BJ (cell line): ENCODE measurements around the gene NOD2. TPM values are rescaled to one million over a fixed set of nuclear protein-coding genes. Genes with fewer than 3 reads are reported as not detected.

ENCODE experiments used
- CTCF ChIA-PET: fragments of 350-600 bp; formaldehyde crosslinking; extraction: SDS; loops from one replicate; lab custom pipeline; 2021; ENCODE audit warnings: antibody characterized with exemption, inconsistent platforms; lab: Yijun Ruan, JAX
- POLR2A ChIA-PET: fragments of 300-600 bp; sonication (Branson Sonifier 250); formaldehyde crosslinking; extraction: SDS; loops from one replicate; lab custom pipeline; 2021; ENCODE audit warnings: antibody characterized with exemption; lab: Charles Lee
- DNase-seq: peaks from one replicate; pipeline ENCODE4 v3.0.0-alpha.2; 2011; ENCODE audit warnings: low read depth
- H3K27me3 ChIP-seq: 2 replicates; pipeline ENCODE4 v1.6.0; 2011; ENCODE audit warnings: low read length; ENCODE audit not compliant: control insufficient read depth, insufficient read depth
- H3K36me3 ChIP-seq: 2 replicates; pipeline ENCODE4 v1.5.1; 2011; ENCODE audit warnings: low read length; ENCODE audit not compliant: control insufficient read depth, insufficient read depth
- H3K4me3 ChIP-seq: 2 replicates; pipeline ENCODE4 v1.5.1; 2011; ENCODE audit warnings: low read depth, mild to moderate bottlenecking, control low read depth, low read length
- polyA plus RNA-seq: library from polyadenylated mRNA; depleted of rRNA; stranded (reverse); fragments of >200 nt; gene quantifications from 2 replicates; pipeline ENCODE4 v1.2.3, GENCODE V29; 2011
- TF ChIP-seq, protein P1 (sequence below): IDR thresholded peaks from 2 replicates; pipeline ENCODE4 v1.5.1; 2011; ENCODE audit warnings: low read depth, mild to moderate bottlenecking, control low read depth, inconsistent platforms, low read length, moderate library complexity; ENCODE audit not compliant: insufficient read depth

Gene NOD2
- polyA plus RNA-seq, 1 experiment = not detected

DNA sequence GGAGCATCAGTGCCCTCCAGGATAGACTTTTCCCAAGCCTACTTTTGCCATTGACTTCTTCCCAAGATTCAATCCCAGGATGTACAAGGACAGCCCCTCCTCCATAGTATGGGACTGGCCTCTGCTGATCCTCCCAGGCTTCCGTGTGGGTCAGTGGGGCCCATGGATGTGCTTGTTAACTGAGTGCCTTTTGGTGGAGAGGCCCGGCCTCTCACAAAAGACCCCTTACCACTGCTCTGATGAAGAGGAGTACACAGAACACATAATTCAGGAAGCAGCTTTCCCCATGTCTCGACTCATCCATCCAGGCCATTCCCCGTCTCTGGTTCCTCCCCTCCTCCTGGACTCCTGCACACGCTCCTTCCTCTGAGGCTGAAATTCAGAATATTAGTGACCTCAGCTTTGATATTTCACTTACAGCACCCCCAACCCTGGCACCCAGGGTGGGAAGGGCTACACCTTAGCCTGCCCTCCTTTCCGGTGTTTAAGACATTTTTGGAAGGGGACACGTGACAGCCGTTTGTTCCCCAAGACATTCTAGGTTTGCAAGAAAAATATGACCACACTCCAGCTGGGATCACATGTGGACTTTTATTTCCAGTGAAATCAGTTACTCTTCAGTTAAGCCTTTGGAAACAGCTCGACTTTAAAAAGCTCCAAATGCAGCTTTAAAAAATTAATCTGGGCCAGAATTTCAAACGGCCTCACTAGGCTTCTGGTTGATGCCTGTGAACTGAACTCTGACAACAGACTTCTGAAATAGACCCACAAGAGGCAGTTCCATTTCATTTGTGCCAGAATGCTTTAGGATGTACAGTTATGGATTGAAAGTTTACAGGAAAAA lies 38.8 kb downstream of the NOD2 start:
- POLR2A ChIA-PET = interaction anchor here (0.6 kb wide), 1 partner anchor 1870 kb away, joined by 3 read pairs; no protein-coding TSS in a partner anchor
- Histone ChIP-seq H3K27me3 (no peaks in the 10 kb centered on the region; the same call in none of the 2 replicates), H3K36me3 (no peaks in the 10 kb centered on the region), H3K4me3 (no peak overlapping the region)
- TF ChIP-seq, protein P1, sequence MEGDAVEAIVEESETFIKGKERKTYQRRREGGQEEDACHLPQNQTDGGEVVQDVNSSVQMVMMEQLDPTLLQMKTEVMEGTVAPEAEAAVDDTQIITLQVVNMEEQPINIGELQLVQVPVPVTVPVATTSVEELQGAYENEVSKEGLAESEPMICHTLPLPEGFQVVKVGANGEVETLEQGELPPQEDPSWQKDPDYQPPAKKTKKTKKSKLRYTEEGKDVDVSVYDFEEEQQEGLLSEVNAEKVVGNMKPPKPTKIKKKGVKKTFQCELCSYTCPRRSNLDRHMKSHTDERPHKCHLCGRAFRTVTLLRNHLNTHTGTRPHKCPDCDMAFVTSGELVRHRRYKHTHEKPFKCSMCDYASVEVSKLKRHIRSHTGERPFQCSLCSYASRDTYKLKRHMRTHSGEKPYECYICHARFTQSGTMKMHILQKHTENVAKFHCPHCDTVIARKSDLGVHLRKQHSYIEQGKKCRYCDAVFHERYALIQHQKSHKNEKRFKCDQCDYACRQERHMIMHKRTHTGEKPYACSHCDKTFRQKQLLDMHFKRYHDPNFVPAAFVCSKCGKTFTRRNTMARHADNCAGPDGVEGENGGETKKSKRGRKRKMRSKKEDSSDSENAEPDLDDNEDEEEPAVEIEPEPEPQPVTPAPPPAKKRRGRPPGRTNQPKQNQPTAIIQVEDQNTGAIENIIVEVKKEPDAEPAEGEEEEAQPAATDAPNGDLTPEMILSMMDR = no peak
- no peak for DNase-seq
- CTCF ChIA-PET = interaction anchor here (1.1 kb wide), 1 partner anchor 12 kb away, joined by 4 read pairs; no protein-coding TSS in a partner anchor

DNA sequence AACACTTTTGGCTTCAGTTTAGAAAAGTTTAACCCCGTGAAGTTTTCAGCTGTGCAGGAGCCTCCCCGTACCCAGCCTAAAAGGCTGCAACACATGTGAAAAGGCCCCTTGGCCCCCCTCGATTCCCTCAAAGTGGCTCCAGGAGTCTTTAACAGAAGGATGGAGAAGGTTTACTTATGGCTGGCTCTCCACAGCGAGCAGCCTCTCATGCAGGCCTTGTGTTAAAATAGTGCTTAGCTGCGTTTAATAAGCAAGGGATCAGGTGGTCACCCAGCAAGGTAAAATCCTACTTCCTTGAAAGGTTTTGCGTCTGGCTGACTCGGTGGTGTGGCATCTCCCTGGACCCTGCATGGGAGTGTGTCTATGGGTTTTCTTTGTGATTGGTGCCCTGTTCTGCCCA lies 40.1 kb downstream of the NOD2 start:
- no peaks in the 10 kb centered on the region for H3K36me3 ChIP-seq
- H3K27me3 ChIP-seq = no peaks in the 10 kb centered on the region; the same call in none of the 2 replicates
- POLR2A ChIA-PET = no interaction called here
- no peak for DNase-seq
- CTCF ChIA-PET = no interaction called here
- H3K4me3 ChIP-seq = no peak overlapping the region
- TF ChIP-seq, protein P1 = no peak

DNA sequence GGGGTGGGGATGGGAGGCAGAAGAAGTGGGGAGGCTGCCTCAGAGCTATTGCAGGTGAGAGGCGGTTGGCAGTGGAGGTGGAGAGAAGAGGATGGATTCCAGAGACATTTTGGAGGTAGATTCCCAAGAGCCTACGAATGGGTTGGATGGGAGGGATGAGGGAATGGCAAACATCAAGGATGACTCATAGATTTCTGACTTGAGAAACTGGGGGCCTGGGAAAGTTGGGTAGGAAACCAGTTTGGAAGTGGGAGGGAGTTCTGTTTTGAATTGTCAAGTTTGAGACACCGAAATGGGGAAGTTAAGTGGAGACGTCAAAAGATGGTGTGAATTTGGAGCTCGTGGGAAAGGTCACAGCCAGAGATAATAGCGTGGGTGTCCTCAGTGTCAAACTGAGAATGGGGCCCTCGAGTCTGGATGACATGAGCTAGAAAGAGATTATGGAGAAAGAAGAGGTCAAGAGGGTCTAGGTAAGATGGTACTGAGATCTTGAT lies 42.3 kb downstream of the NOD2 start:
- no peaks in the 10 kb centered on the region; the same call in 1 of the 2 replicates for H3K27me3 ChIP-seq
- DNase-seq = no peak
- ChIA-PET CTCF (interaction anchor here (1.2 kb wide), 1 partner anchor 71 kb away, joined by 3 read pairs; no protein-coding TSS in a partner anchor), POLR2A (no interaction called here)
- H3K36me3 ChIP-seq = no peaks in the 10 kb centered on the region
- H3K4me3 ChIP-seq = no peak overlapping the region
- TF ChIP-seq, protein P1 = no peak

DNA sequence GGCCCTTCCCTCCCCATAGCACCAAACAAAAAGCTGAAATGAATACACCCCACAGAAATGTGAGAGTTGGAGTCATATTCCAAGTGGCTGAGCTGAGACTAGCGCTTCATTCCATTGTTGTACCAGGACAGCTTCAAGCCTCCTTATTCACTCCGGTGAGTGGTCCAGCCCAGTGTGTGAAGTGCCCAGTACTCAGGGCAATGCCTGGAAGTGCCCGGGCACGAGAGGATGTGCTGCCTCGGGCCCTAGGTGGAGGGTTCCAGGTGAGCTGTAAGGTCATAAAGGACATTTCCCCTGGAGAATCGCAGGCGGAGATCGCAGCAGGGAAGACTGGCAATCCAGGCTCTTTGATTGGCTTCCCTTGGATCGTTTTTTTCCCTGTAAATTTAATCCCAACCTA lies 43.0 kb downstream of the NOD2 start:
- no peaks in the 10 kb centered on the region for H3K36me3 ChIP-seq
- no peak for DNase-seq
- POLR2A ChIA-PET = no interaction called here
- H3K27me3 ChIP-seq = no peaks in the 10 kb centered on the region; the same call in 1 of the 2 replicates
- CTCF ChIA-PET = interaction anchor here (0.6 to 1.2 kb wide), 2 partner anchors 70 to 146 kb away, joined by 3 to 6 read pairs; no protein-coding TSS in a partner anchor
- TF ChIP-seq, protein P1 = no peak
- no peak overlapping the region for H3K4me3 ChIP-seq

DNA sequence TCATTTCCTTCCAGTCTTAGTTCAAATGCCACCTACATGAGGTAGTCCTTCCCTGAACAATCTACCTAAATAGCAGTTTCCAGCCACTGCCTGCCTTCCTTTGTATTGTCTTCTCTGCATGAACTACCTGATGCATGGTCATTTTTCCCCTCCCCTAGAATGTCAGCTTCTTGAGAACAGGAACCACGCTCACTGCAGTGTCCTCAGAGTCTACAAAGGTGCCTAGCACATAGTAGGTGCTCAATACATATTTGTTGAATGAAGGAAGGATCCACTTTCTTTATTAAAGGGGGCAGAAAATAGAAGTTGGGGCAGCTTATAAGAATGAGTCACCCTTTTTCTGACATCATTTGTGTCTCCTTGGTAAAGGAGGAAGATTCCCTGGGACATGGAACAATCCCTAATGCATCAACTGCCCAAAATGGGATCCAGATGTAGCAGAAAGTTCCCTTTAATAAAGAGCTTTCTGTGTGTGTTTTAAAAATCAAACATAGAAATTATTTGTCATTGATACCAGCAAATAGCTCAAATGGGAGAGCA lies 44.1 kb downstream of the NOD2 start:
- Histone ChIP-seq H3K27me3 (no peaks in the 10 kb centered on the region; the same call in 1 of the 2 replicates), H3K36me3 (no peaks in the 10 kb centered on the region), H3K4me3 (no peak overlapping the region)
- TF ChIP-seq, protein P1 = no peak
- ChIA-PET CTCF (interaction anchor here (1.6 kb wide), 1 partner anchor 72 kb away, joined by 3 read pairs; no protein-coding TSS in a partner anchor), POLR2A (no interaction called here)
- no peak for DNase-seq
